Caki2 (cell line): Measurements from ENCODE around the gene COBL. TPM values are rescaled to one million over a fixed set of nuclear protein-coding genes. Genes with fewer than 3 reads are reported as not detected.

Source experiments
- DNase-seq: peaks from one replicate; pipeline ENCODE4 v3.0.0-alpha.2; 2015; ENCODE audit warnings: low read depth
- in situ Hi-C: cut with HindIII; loops from 2 replicates; pipeline ENCODE4 v1.10.0; 2016; ENCODE audit warnings: low sequenced_read_pairs, low pct_unique_long_range_greater_than_20kb, mixed read lengths
- total RNA-seq: library from RNA; depleted of rRNA; stranded (reverse); fragments of >200 nt; shearing (Covaris generic); gene quantifications from 2 replicates; pipeline ENCODE4 v1.2.3, GENCODE V29; 2014; ENCODE audit warnings: low replicate concordance

COBL gene
- total RNA-seq, 1 experiment from 2014 or later: 1.3 TPM

DNA sequence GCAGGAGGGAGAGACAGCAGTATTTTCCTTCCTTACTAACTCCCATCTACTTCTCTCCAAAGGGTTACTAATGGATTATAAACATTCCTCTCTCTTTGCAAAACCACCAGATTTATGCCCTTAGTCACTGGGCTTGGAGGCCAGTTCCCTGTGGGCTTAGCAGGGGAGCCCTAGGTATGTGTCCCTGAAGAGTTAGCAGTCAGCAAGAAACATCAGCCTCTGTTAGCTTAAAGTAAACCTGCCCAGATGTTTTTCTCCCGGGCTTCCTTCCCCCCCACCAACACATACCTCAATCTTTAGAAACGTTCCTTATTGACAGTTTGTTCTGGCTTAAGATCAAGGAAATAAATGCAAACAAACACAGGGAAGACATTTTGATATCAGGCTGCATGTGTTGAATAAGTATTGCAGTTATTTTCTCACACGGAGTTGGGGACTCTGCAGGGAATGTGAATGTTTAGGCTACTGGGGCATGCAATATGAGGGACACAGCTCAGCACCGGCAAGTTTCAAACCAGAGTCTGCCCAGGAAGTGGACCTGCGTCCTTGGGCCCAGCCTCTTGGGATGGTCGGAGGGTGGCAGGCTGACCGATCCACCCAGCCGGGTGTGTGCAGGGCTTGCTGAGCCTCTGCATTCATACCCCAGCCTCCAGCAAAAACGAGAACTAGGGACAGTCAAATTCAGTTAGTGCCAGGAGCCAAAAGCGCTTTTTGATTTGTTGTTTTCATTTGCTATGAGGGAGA, 281.9 kb downstream of the COBL start:
- peak; percentile 55 for DNase-seq
- in situ Hi-C loops: no loop called here

DNA sequence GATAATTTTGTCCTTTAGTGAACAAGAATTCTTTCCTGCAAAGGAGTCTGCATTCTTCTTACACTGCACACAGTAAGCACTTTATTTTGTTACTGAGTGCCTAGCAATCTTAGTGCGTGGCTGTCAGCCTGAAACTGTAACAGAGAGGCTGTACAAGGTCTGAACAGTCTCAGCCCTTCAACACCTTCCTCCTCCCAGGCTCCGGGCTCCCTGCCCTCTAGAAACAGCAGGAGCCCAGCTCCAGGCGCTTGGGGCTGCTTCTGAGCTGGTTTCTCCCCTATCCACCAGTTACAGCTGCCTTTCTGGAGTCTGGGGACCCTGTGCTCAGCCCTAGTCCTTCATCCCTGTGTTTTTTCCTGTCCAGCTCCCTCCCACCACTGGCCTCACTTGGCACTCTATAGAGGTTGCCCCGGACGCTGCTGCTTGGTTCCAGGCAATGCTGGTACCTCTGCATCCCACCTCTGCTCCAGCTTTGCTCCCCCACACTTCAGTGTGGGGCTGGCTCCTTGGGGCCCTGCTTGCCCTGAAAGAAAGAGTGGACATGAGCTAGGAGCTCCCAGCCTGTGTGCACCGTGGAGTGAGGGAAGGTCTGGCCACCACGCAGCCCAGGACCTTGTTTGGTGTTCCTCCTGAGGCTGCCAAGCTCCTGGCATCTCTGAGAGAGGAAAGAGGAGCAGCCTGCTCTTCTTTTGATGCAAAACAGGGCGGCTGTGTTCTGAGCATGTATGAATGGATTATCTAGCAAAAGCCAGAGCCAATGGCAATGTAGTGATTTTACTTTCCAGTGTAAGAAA, 282.7 kb downstream of the COBL start:
- no peak for DNase-seq
- in situ Hi-C loops: no loop called here

- in situ Hi-C loops: no loop called here
- DNase-seq: no peak
These were observed 284.7 kb downstream of the COBL start for GRCh38 chr7:51031791-51032515.

GRCh38 chr7:51031216-51031615, 285.4 kb downstream of the COBL start:
- in situ Hi-C loops: no loop called here
- DNase-seq: no peak

- DNase-seq: no peak
- in situ Hi-C loops: loop anchor here (10.0 kb wide), 1 partner anchor 75 kb away; no protein-coding TSS in a partner anchor
These were observed 286.9 kb downstream of the COBL start for GRCh38 chr7:51029701-51030191.

- no peak for DNase-seq
These were observed 287.5 kb downstream of the COBL start for GRCh38 chr7:51029131-51029530.

DNA sequence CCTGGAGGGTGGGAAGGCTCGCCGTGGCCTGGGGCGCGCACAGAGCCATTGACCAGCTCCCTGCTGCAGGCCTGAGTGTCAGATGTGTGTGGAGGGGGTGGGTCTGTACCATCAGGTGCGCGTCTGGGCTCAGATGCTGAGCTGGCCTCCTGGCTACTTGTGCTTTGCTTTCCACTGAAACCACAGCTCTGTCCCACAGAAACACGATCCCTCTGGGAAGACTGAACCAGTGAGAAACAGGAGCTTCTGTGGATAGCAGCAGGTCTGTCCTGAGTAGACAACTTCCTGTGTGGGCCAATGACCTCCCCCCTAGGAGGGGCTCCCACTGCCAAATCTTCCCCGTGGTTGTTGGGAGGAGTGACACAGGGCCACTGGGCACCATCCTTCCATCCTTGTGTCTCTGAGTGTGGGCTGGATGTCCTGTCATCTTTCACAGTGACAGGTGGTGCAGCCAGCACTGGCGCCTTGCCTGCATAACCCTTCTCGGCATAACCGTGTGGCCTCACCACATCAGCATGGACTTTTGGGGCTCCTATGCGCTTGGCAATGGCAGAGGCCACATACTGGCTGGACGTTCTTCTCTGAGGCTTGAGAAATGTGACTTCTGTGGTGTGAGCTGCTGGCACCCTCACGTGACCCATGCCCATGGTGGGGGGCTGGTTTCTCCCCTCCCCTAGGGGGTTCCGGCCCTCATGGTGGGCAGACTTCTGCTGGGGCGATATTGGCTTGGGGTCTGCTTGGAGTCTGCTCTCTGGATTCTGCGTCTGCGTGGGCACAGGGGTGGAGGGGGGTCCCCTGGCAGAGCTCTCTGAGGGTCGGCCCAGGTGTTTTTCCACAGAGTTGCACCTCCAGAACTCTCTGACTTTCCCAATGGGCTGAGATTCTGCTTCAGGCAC, 288.4 kb downstream of the COBL start:
- in situ Hi-C loops: loop anchor here (10.0 kb wide), 1 partner anchor 73 kb away; no protein-coding TSS in a partner anchor
- no peak for DNase-seq

More at GRCh38 chr7:51029131-51029530, 287.5 kb downstream of the COBL start:
- in situ Hi-C loops: loop anchor here (10.0 kb wide), 1 partner anchor 74 kb away; no protein-coding TSS in a partner anchor

DNA sequence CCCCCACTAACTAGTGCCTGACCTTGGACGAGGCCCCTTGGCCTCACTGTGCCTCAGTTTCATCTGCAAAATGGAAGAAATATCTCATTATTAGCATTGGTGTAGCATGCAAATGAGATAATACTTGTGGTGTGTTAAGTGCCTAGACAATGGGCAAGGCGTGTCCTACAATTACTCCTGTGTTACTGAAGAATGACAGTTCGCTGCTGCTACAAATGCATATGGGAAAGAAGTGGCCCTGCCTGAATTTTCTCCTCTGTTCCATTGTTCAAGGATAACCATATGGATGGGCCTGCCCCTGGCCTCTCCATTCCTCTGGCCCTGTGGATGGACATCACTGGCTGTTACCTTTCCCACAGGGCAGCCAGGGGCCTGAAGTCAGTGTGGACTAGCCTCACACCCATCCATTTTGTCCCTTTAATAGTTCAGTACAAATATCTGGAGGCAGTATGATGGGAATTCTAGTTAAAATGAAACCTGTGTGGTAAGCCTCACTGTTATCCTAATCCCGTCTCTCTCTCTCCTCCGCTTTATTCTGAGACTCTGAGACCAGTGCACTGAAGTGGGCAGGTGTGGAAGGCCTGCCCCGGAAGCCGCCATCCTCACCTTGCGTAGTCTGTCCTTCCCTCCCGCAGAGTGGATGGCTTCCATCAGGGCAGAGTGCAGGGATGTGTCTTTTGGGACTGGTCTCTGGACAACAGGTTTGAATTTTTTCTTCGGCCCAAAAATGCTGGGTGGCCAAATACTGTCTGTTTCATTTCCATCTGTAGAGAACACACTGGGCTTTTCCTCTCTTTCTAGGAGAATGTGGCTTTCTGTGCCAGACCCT, 289.3 kb downstream of the COBL start:
- no peak for DNase-seq
- in situ Hi-C loops: loop anchor here (10.0 kb wide), 1 partner anchor 73 kb away; no protein-coding TSS in a partner anchor

DNA sequence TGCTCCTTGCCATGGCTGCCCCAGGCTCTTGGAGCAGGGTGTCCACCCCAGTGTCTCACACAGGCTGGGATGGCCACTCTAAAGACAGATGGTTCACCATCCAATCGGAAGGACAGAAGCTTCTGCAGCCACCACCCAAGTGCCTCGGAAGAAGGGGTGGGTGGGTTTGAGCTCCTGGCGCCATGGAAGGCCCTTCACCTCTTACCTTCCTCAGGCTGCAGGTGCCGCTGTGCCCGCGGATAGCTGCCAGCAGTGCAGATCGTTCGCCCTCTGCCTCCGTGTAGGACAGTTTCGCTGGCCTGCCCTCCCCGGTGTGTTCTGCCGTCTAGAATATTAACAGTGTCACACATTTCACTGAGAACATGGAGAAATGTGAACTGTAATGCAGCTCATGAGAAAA, 290.3 kb downstream of the COBL start:
- in situ Hi-C loops: loop anchor here (10.0 kb wide), 1 partner anchor 72 kb away; no protein-coding TSS in a partner anchor
- no peak for DNase-seq

DNA sequence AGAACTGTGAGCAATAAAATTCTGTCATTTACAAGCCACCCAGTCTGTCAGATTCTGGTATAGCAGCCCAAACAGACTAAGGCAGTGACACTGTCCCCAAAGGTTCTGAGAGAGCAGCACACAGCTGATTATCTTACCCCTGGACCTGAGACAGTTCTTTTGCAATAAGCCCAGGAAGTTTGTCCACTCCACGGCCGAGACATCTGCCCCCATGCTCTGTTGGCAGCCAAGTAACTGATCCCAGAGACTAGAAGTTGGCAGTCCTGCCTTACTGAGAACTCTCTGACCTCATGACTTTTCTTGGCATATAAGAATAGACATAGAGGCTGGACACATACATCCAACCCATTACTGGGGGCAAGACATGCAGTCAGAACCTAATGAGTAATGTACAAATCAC, 290.9 kb downstream of the COBL start:
- in situ Hi-C loops: loop anchor here (10.0 kb wide), 1 partner anchor 71 kb away; no protein-coding TSS in a partner anchor
- DNase-seq: no peak

DNA sequence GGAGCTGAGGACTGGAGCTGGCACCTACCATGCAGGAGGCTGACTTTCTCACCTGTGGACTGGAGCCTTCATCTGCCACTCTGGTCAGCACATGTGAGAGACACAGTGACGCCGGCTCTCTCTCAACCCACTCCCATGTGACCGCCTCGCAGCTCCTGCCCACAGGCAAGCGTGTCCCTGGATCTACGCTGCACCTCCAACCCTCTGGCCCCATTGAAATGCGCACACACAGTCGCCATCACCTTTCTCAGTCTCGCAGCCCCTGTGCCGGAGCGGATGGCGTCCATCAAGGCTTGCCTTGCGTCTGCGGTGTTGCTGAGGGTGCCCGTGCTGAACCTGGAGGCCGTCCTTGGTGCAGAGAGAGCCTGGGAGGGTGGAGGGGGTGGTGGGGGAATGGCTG, 291.7 kb downstream of the COBL start:
- DNase-seq: no peak
- in situ Hi-C loops: loop anchor here (10.0 kb wide), 1 partner anchor 70 kb away; no protein-coding TSS in a partner anchor

DNA sequence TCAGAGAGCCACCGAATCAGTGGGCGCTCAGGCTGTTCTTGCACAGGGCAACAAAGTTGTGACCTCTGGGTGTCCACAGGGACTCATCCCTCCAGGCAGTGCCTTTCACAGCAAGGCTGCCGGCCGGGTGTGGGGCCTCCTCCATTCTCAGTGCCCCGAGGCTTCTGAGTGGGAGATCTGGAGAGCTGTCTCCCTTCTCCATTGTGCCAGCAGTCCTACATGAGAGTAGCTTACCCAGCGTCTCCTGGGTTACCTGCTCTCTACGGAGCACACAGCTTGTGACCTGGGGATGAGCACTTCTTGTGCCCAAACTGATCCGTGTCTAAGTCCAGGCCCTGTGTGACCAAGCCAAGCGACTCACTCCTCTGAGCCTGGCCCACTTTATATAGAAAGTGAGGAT, 293.1 kb downstream of the COBL start:
- no peak for DNase-seq
- in situ Hi-C loops: loop anchor here (10.0 kb wide), 1 partner anchor 69 kb away; no protein-coding TSS in a partner anchor

DNA sequence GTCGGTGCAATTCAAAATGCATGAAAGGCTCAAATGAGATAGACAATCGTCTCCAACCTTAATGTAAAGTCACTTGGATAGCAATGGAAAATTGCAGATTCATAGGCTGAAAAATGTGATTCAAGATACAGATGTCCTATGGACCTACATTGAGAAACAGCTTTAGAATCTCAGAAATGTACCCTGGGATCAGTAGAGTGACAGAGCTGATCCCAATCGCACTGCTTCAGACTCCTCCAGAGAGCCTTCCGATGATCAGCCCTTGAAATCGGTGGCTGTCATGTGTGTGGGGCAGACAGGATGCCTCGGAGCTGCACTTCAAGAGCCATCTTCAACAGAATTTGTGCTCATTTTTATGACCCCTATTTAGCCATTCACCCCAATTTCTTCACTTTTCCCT, 293.8 kb downstream of the COBL start:
- DNase-seq: no peak
- in situ Hi-C loops: loop anchor here (10.0 kb wide), 1 partner anchor 68 kb away; no protein-coding TSS in a partner anchor

DNA sequence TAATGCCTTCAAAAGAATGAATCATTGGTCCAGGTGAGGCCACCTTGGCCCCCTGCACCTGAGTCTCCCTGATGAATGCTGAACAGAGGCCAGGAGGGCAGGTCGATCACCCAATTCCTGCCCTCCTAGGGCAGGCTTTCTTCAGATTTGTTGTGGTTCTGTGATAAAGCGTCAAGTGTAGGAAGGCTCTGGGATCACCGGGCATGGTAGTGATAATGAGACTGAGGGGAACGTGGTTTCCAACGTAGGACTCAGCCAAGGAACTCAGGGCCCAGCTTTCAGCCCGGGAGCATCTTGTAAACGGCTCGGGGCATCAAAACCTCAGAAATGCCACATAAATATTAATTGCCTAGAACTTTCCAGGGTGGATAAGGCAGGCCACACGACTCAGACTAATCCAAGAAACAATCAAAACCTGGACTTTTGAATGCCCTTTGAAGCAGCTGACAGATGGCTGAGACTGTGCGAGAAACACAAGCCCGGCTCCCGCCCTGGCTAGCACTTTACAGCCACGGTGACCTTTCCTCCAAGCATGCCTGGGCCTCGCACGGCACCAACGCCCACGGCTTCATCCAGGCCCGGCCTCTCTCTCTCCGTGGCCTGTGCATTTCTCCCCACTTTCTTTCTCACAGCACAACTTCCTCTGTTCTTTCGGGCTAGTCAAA, 294.6 kb downstream of the COBL start:
- DNase-seq: no peak
- in situ Hi-C loops: loop anchor here (10.0 kb wide), 1 partner anchor 67 kb away; no protein-coding TSS in a partner anchor

DNA sequence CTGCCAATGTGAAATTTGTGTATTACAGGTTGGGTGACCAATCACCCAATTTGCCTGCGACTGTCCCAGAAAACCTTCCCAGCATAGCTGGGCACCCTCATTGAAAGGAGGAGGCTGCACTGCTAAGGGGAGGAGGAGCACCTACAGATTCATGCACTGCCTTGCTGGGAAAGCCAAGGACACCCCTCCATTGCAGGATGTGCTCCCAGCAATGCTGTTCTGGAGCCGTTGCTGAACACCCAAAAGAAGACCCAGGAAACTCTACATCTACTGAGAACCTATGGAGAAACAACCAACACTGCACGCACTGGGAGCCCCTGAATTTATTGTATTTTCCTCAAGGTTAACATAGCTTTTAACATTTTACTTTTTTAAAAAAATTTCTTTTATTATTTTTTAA, 295.7 kb downstream of the COBL start:
- in situ Hi-C loops: loop anchor here (10.0 kb wide), 1 partner anchor 66 kb away; no protein-coding TSS in a partner anchor
- DNase-seq: no peak
